HepG2 (cell line): ENCODE results near the gene OTUD1. TPM values are rescaled to one million over a fixed set of nuclear protein-coding genes. Genes with fewer than 3 reads are reported as not detected.

ENCODE experiments used
- ATAC-seq: fragments of 200-7000 bp; cut with Tn5 transposase; 3 replicates; pipeline ENCODE4 v1.9.1; 2020; ENCODE audit warnings: mild to moderate bottlenecking, moderate library complexity
- BruUV-seq: library from RNA; stranded (reverse); fragments of 400-500 nt; replicated peaks from 2 replicates; lab custom pipeline; 2021; lab: Mats Ljungman, UMichigan
- CTCF ChIA-PET: fragments of 300-600 bp; formaldehyde crosslinking; extraction: SDS; loops from one replicate; lab custom pipeline; 2021; ENCODE audit warnings: low total read pairs, inconsistent platforms, low intra/inter-chr PET ratio; lab: Yijun Ruan, JAX
- POLR2A ChIA-PET: fragments of 350-600 bp; sonication (Branson Sonifier 250); formaldehyde crosslinking; loops from one replicate; lab custom pipeline; 2020; ENCODE audit warnings: antibody characterized with exemption, inconsistent platforms; lab: Yijun Ruan, JAX
- DNase-seq: peaks from one replicate; pipeline ENCODE4 v3.0.0-alpha.2; 2015; ENCODE audit warnings: low spot score
- FAIRE-seq: peaks from 3 replicates; lab custom pipeline; 2011; peaks lifted over from hg19 to GRCh38; lab: Jason Lieb, UNC
- H2AFZ ChIP-seq: one replicate; pipeline ENCODE4 v1.6.1; 2011; ENCODE audit warnings: low read length, inconsistent platforms
- H3K27ac ChIP-seq: fragments of 300-600 bp; 3 replicates; pipeline ENCODE4 v1.8.0; 2011; ENCODE audit warnings: mixed run types, mild to moderate bottlenecking, mixed read lengths, low read length, inconsistent platforms; ENCODE audit not compliant: insufficient read depth; ENCODE audit errors: extremely low read length
- H3K27me3 ChIP-seq, 2 experiments: fragments of 200-600 bp in 1 of 2; 2 replicates in 1 of 2; 3 replicates in 1 of 2; pipeline versions ENCODE4 v1.6.0 to v1.8.0; 2011; ENCODE audit warnings: low read length in 2 of 2, mild to moderate bottlenecking in 2 of 2, moderate library complexity in 2 of 2, inconsistent platforms in 1 of 2; ENCODE audit not compliant: insufficient read depth in 2 of 2, control insufficient read depth in 1 of 2
- H3K36me3 ChIP-seq, 2 experiments: fragments of 200-600 bp in 1 of 2; replicated peaks in 1 of 2; 2 replicates in 1 of 2; 3 replicates in 1 of 2; pipeline versions ENCODE4 v1.5.1 to v1.8.0; 2011; ENCODE audit warnings: low read length in 2 of 2, inconsistent platforms in 1 of 2; ENCODE audit not compliant: insufficient read depth in 2 of 2, control insufficient read depth in 1 of 2
- H3K4me1 ChIP-seq: 2 replicates; pipeline ENCODE4 v1.5.1; 2012; ENCODE audit warnings: low read length, inconsistent platforms; ENCODE audit not compliant: insufficient read depth
- H3K4me2 ChIP-seq: 2 replicates; pipeline ENCODE4 v1.6.0; 2011; ENCODE audit warnings: low read depth, low read length, inconsistent platforms
- H3K4me3 ChIP-seq, 3 experiments: fragments of 200-600 bp in 1 of 3; sonication (generic), shearing (Covaris generic) in 1 of 3; replicated peaks in 1 of 3; 2 replicates each; pipeline ENCODE4 v1.5.1; 2011 to 2016; ENCODE audit warnings: low read length in 3 of 3, inconsistent platforms in 2 of 3, low read depth in 2 of 3, mild to moderate bottlenecking in 2 of 3, control low read depth in 1 of 3, mixed read lengths in 1 of 3; ENCODE audit not compliant: insufficient read depth in 1 of 3
- H3K79me2 ChIP-seq: one replicate; pipeline ENCODE4 v1.6.1; 2011; ENCODE audit warnings: low read length, inconsistent platforms; ENCODE audit not compliant: insufficient read depth
- H3K9ac ChIP-seq: 2 replicates; pipeline ENCODE4 v1.6.0; 2011; ENCODE audit warnings: mild to moderate bottlenecking, low read depth, low read length, inconsistent platforms; ENCODE audit not compliant: insufficient read depth
- H3K9me3 ChIP-seq: 2 replicates; pipeline ENCODE4 v1.5.1; 2012; ENCODE audit warnings: mild to moderate bottlenecking, low read length
- H4K20me1 ChIP-seq: 2 replicates; pipeline ENCODE4 v1.6.0; 2011; ENCODE audit warnings: inconsistent platforms, mild to moderate bottlenecking, low read length, moderate library complexity; ENCODE audit not compliant: insufficient read depth
- ATF5 ChIP-seq: sonication (generic); formaldehyde crosslinking; IDR thresholded peaks from 2 replicates; pipeline ENCODE4 v1.4.0; 2020; ENCODE audit warnings: mild to moderate bottlenecking, low read depth, missing genetic modification reagents
- CREB3 ChIP-seq: sonication (generic); formaldehyde crosslinking; IDR thresholded peaks from 2 replicates; pipeline ENCODE4 v1.5.0; 2020; ENCODE audit warnings: missing genetic modification reagents
- KDM3A ChIP-seq: IDR thresholded peaks from 2 replicates; pipeline ENCODE4 v1.6.1; 2018; ENCODE audit warnings: low read depth, missing compliant biosample characterization
- NR2F2 ChIP-seq: IDR thresholded peaks from 2 replicates; pipeline ENCODE4 v1.6.1; 2012; ENCODE audit warnings: low read depth, inconsistent platforms, borderline replicate concordance
- NRL ChIP-seq: sonication (generic); formaldehyde crosslinking; IDR thresholded peaks from 2 replicates; pipeline ENCODE4 v1.5.0; 2020; ENCODE audit warnings: missing genetic modification reagents, mild to moderate bottlenecking, moderate library complexity, borderline replicate concordance
- PHF20 ChIP-seq: sonication (generic); formaldehyde crosslinking; IDR thresholded peaks from 2 replicates; pipeline ENCODE4 v1.5.0; 2020; ENCODE audit warnings: mild to moderate bottlenecking, missing genetic modification reagents
- RAD51 ChIP-seq: fragments of 450-650 bp; IDR thresholded peaks from 2 replicates; pipeline ENCODE4 v1.6.1; 2016; ENCODE audit warnings: borderline replicate concordance
- ZFP36L1 ChIP-seq: sonication (generic); formaldehyde crosslinking; IDR thresholded peaks from 2 replicates; pipeline ENCODE4 v1.8.0; 2022; ENCODE audit warnings: mild to moderate bottlenecking, missing genetic modification reagents, moderate library complexity
- ZNF205 ChIP-seq: IDR thresholded peaks from 2 replicates; pipeline ENCODE4 v1.6.1; 2018; ENCODE audit warnings: missing biosample characterization, missing genetic modification reagents
- ZNF276 ChIP-seq: sonication (generic); formaldehyde crosslinking; IDR thresholded peaks from 2 replicates; pipeline ENCODE4 v1.4.0; 2020; ENCODE audit warnings: mild to moderate bottlenecking, low read depth, missing genetic modification reagents
- ZNF329 ChIP-seq: sonication (generic); formaldehyde crosslinking; IDR thresholded peaks from 2 replicates; pipeline ENCODE4 v1.9.0; 2021; ENCODE audit warnings: low read depth, mild to moderate bottlenecking, missing genetic modification reagents
- ZNF782 ChIP-seq: sonication (generic); formaldehyde crosslinking; IDR thresholded peaks from 2 replicates; pipeline ENCODE4 v1.4.0; 2020; ENCODE audit warnings: missing genetic modification reagents, mild to moderate bottlenecking, borderline replicate concordance
- WGBS: methylation state at CpG from one replicate; pipeline ENCODE4 v1.1.6; 2017; ENCODE audit warnings: low lambda C conversion rate; 5-methylcytosine and 5-hydroxymethylcytosine counted together
- in situ Hi-C: cut with HindIII; loops from 2 replicates; pipeline ENCODE4 v1.10.0; 2017; ENCODE audit warnings: low pct_unique_long_range_greater_than_20kb; ENCODE audit not compliant: extremely low pct_ligation_motif_present
- intact Hi-C: fragments of 100-400 bp; cut with micrococcal nuclease; formaldehyde crosslinking; loops from one replicate; pipeline ENCODE4 v1.10.0; 2022; ENCODE audit not compliant: unreplicated experiment
- polyA plus RNA-seq, 8 experiments: library from polyadenylated mRNA; depleted of rRNA in 3 of 8; stranded (reverse) in 7 of 8; unstranded in 1 of 8; fragments of >200 nt; fragmentation: Illumina TruSeq in 4 of 8; extraction: Trizol in 4 of 8; gene quantifications; 2 replicates each; pipeline versions ENCODE4 v1.2.1 to v1.2.3, GENCODE V29; 2011 to 2016; ENCODE audit warnings: low read depth in 4 of 8, missing spikeins in 1 of 8, mixed read lengths in 1 of 8; ENCODE audit not compliant: insufficient read depth in 1 of 8
- total RNA-seq, 5 experiments: library from RNA; depleted of rRNA; stranded (reverse); fragments of >200 nt; fragmentation: Illumina TruSeq; extraction: Trizol; gene quantifications; 2 replicates each; pipeline ENCODE4 v1.2.3, GENCODE V29; 2016; ENCODE audit warnings: low read depth in 1 of 5

The OTUD1 gene
- total and polyA plus RNA-seq, 2 of the 13 experiments (the other 11 are each of a cell fraction or from before 2014, with no cell fraction given): 1.2 to 1.4 TPM

- Histone ChIP-seq H3K9me3 (no peaks in the 10 kb centered on the region), H3K27me3 (no peaks in the 10 kb centered on the region), H3K79me2 (no peaks in the 10 kb centered on the region), H3K4me3 (no peak overlapping the region), H3K36me3 (no peaks in the 10 kb centered on the region), H3K4me2 (no peak overlapping the region), H3K27ac (no peak overlapping the region), H3K4me1 (no peaks in the 10 kb centered on the region), H3K9ac (no peak overlapping the region), H4K20me1 (no peaks in the 10 kb centered on the region), H2AFZ (no peak overlapping the region)
- no TSS peak for BruUV-seq
- ChIA-PET CTCF (no interaction called here), POLR2A (no interaction called here)
- intact Hi-C loops: no loop called here
- no peak for DNase-seq
- 56% methylated on average over 3 of the region's 3 CpGs for WGBS
- in situ Hi-C loops: no loop called here
- FAIRE-seq: no peak
- no peak for ATAC-seq
- TF ChIP-seq PHF20 (CRISPR knock-in tag): no peak
- TF ChIP-seq NRL (CRISPR knock-in tag): no peak
- no peak for TF ChIP-seq ZNF782 (CRISPR knock-in tag)
Observed at GRCh38 chr10:23467548-23467947, 28.7 kb downstream of the OTUD1 start.

- Histone ChIP-seq H3K36me3 (no peaks in the 10 kb centered on the region), H3K79me2 (no peaks in the 10 kb centered on the region), H4K20me1 (no peaks in the 10 kb centered on the region), H3K4me2 (no peak overlapping the region), H2AFZ (no peak overlapping the region), H3K4me1 (no peaks in the 10 kb centered on the region), H3K4me3 (no peak overlapping the region), H3K9me3 (no peaks in the 10 kb centered on the region), H3K9ac (no peak overlapping the region), H3K27me3 (no peaks in the 10 kb centered on the region), H3K27ac (no peak overlapping the region)
- DNase-seq (no peak), FAIRE-seq (no peak), ATAC-seq (no peak)
- POLR2A ChIA-PET: no interaction called here
- BruUV-seq: no TSS peak
- intact Hi-C loops: no loop called here
- in situ Hi-C loops: no loop called here
- CTCF ChIA-PET: no interaction called here
- 0% methylated on average over 1 of the region's 1 CpG for WGBS
- TF ChIP-seq ZNF205 (CRISPR knock-in tag) (no peak), ZNF329 (CRISPR knock-in tag) (no peak), ZFP36L1 (CRISPR knock-in tag) (no peak), RAD51 (no peak), CREB3 (CRISPR knock-in tag) (no peak), ZNF276 (CRISPR knock-in tag) (no peak), KDM3A (CRISPR knock-in tag) (no peak), ATF5 (CRISPR knock-in tag) (no peak), NR2F2 (no peak)
Observed at GRCh38 chr10:23469596-23470237, 30.8 kb downstream of the OTUD1 start.
